IPS-20b (cell line): ENCODE measurements around the gene PIK3R2.
"Not testable (repeated sequence)": the region's sequence is repeated elsewhere in the genome, so short reads cannot be mapped to it uniquely, and the experiment has no call there.

Source experiments
- H3K27ac ChIP-seq: one replicate; pipeline ENCODE4 v1.5.1; 2013; ENCODE audit warnings: low read length
- H3K27me3 ChIP-seq: 2 replicates; pipeline ENCODE4 v1.6.1; 2013; ENCODE audit warnings: mild to moderate bottlenecking, low read length, inconsistent platforms; ENCODE audit not compliant: insufficient read depth
- H3K36me3 ChIP-seq: 2 replicates; pipeline ENCODE4 v1.6.1; 2013; ENCODE audit warnings: low read depth, mild to moderate bottlenecking, inconsistent platforms, low read length, moderate library complexity; ENCODE audit not compliant: insufficient read depth
- H3K4me1 ChIP-seq: 2 replicates; pipeline ENCODE4 v1.6.1; 2013; ENCODE audit warnings: mild to moderate bottlenecking, control low read depth, inconsistent platforms, low read length, moderate library complexity; ENCODE audit not compliant: insufficient read depth
- H3K4me3 ChIP-seq: 2 replicates; pipeline ENCODE4 v1.5.1; 2013; ENCODE audit warnings: mild to moderate bottlenecking, low read length, inconsistent platforms
- H3K9ac ChIP-seq: 2 replicates; pipeline ENCODE4 v1.6.1; 2013; ENCODE audit warnings: low read depth, mild to moderate bottlenecking, inconsistent platforms, low read length, moderate library complexity
- H3K9me3 ChIP-seq: 2 replicates; pipeline ENCODE4 v1.6.1; 2013; ENCODE audit warnings: mild to moderate bottlenecking, low read depth, low read length, inconsistent platforms; ENCODE audit not compliant: insufficient read depth

PIK3R2 gene

DNA sequence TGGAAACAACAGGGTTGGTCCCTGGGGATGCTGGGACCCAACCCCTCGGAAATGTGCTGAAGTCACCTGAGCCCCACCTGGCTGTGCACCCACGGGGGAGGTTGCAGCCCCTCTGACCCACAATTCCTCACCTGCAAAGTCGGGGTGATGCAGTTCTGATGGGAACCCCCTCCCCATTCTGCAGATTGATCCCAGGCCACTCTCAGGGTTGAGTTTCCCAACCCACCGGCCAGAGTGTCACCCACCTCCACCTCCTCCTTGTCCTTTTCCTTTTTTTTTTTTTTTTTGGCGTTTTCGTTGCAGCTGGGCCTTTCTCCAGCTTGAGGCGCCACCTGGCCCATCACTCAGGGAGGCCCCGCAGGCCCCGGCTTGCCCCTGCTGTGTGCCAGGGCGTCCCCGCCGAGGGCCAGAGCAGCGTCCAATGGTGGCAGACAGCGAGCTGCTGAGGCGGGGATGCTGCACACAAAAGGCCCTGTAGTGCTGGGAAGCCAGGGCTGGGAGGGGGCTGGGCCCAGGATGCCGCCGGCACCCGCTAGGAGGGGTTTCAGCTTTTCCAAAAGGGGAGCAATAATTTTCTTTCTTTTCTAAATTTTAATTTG is 4.6 kb downstream of the PIK3R2 start:
- no peak overlapping the region for H3K27ac ChIP-seq
- H3K4me3 ChIP-seq: no peak overlapping the region
- no peaks in the 10 kb centered on the region for H3K27me3 ChIP-seq
- H3K9ac ChIP-seq: peak overlapping the region; percentile 37; the same call in 1 of the 2 replicates
- no peaks in the 10 kb centered on the region for H3K9me3 ChIP-seq
- peaks cover 3% of the 10 kb centered on the region; the same call in 1 of the 2 replicates for H3K4me1 ChIP-seq
- H3K36me3 ChIP-seq: peaks cover 19% of the 10 kb centered on the region

DNA sequence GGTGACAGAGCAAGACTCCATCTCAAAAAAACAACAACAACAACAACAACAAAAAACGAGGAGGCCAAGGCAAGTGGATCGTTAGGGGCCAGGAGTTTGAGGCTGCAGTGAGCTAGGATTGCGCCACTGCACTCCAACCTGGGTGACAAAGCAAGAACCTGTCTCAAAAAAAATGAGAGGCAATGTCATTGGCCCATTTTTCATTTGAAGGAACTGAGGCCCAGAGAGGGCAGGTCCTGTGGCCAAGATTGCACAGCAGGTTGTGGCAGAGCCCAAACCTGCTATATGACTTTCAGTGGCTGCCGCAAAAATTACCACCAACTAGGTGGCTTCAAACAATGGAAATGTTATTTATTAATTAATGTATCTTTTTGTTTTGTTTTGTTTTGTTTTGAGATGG is 5.5 kb downstream of the PIK3R2 start:
- peaks cover 27% of the 10 kb centered on the region for H3K36me3 ChIP-seq
- H3K4me3 ChIP-seq: no peak overlapping the region
- H3K9me3 ChIP-seq: no peaks in the 10 kb centered on the region
- H3K4me1 ChIP-seq: peaks cover 3% of the 10 kb centered on the region; the same call in 1 of the 2 replicates
- no peak overlapping the region for H3K27ac ChIP-seq
- no peaks in the 10 kb centered on the region for H3K27me3 ChIP-seq
- H3K9ac ChIP-seq: no peak overlapping the region

DNA sequence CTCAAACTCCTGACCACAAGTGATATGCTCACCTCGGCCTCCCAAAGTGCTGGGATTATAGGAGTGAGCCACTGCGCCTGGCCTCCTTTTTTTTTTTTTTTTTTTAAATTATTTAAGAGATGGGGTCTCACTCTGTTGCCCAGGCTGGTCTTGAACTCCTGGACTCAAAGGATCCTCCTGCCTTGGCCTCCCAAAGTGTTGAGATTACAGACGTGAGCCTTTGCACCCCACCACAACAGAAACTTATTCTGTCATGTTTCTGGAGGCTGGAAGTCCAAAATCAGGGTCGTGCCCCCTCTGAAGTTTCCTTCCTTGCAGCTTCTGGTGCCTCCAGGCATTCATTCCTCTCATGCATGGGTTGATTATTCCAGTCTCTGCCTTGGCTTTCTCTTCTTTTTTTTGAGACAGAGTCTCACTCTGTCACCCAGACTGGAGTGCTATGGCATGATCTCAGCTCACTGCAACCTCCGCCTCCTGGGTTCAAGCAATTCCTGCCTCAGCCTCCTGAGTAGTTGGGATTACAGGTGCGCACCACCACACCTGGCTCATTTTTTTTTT is 6.2 kb downstream of the PIK3R2 start:
- H3K36me3 ChIP-seq: peaks cover 31% of the 10 kb centered on the region
- H3K9ac ChIP-seq, H3K4me1 ChIP-seq: not testable (repeated sequence)

DNA sequence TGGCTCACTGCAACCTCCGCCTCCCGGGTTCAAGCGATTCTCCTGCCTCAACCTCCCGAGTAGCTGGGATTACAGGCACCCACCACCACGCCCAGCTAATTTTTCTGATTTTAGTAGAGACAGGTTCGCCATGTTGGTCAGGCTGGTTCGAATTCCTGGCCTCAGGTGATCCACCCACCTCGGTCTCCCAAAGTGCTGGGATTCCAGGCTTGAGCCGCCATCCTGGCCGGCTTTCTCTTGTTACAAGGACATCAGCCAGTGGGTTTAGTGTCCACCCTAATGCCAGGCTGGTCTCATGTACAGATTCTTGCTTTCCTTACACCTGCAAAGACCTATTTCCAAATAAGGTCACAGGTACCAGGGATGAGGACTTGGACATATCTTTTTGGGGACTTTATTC is 6.8 kb downstream of the PIK3R2 start:
- no peak overlapping the region for H3K27ac ChIP-seq
- no peak overlapping the region for H3K4me3 ChIP-seq
- no peak overlapping the region for H3K9ac ChIP-seq
- no peaks in the 10 kb centered on the region for H3K9me3 ChIP-seq
- peaks cover 35% of the 10 kb centered on the region for H3K36me3 ChIP-seq
- no peaks in the 10 kb centered on the region for H3K27me3 ChIP-seq
- H3K4me1 ChIP-seq: no peaks in the 10 kb centered on the region

More for the DNA sequence above, 6.2 kb downstream of the PIK3R2 start:
- not testable (repeated sequence) for H3K27me3 ChIP-seq, H3K9me3 ChIP-seq, H3K27ac ChIP-seq, H3K4me3 ChIP-seq

DNA sequence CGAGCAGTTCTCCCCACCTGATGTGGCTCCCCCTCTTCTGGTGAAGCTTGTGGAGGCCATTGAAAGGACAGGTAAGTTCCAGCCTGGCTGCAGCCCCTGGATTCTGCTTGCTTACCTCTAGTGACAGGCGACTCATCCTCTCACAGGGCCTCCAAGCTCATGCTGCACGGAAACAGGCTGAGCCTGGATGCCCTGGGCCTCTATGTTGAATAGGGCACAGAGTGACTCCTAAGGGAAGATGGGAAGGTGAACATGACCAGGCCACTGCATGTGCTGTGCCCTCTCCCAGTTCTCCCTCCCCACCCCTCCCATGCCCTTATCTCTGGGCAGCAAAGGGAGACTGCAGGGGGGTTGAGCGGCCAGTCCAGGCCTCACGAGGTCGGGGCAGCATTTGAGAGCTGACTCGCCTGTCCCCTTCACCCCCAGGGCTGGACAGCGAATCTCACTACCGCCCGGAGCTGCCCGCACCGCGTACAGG is 7.6 kb downstream of the PIK3R2 start:
- no peak overlapping the region for H3K27ac ChIP-seq
- H3K36me3 ChIP-seq: peaks cover 37% of the 10 kb centered on the region
- no peak overlapping the region for H3K9ac ChIP-seq

DNA sequence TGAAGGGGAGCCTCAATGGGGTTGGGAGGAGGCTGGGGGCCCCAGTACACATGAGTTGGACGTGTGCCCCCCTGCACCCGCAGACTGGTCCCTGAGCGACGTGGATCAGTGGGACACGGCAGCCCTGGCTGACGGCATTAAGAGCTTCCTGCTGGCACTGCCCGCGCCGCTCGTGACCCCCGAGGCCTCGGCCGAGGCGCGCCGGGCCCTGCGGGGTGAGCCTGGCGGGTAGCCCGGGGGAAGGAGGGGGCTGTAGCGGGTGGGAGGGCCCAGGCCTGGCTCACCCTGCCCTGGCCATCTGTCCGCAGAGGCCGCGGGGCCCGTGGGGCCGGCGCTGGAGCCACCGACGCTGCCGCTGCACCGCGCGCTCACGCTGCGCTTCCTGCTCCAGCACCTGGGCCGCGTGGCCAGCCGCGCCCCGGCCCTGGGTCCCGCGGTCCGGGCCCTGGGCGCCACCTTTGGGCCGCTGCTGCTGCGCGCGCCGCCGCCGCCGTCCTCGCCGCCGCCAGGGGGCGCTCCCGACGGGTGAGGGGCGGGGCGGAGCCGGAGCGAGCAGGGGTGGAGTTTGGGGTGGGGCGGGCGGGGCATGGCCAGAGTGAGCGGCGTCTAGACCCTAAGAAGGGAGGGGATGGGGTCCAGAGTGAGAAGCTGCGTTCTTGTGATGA is 8.1 kb downstream of the PIK3R2 start:
- Histone ChIP-seq H3K4me1 (no peaks in the 10 kb centered on the region), H3K27ac (no peak overlapping the region), H3K36me3 (peaks cover 41% of the 10 kb centered on the region), H3K9me3 (no peaks in the 10 kb centered on the region), H3K4me3 (peak overlapping the region; percentile 18; the same call in 1 of the 2 replicates), H3K9ac (no peak overlapping the region), H3K27me3 (no peaks in the 10 kb centered on the region)

More for the DNA sequence above, 7.6 kb downstream of the PIK3R2 start:
- H3K4me3 ChIP-seq: peak overlapping the region; percentile 18; the same call in 1 of the 2 replicates
- H3K9me3 ChIP-seq: no peaks in the 10 kb centered on the region
- no peaks in the 10 kb centered on the region for H3K4me1 ChIP-seq
- no peaks in the 10 kb centered on the region for H3K27me3 ChIP-seq

DNA sequence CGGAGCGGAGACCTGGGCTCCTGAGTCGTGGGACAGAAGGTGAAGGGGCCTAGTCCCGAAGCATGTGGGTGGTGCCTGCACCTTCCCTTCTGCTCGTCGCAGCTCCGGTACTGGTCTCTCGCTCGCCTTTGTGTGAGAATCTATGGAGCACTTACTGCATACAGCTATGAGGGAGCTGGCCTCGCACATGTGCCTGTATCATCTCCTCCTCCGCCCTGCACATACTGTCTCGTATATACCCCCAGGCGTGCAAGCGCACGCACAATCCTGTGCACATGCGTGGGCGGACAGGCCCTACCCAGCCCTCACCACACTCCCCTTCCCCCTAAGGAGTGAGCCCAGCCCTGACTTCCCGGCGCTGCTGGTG is 8.7 kb downstream of the PIK3R2 start:
- Histone ChIP-seq H3K36me3 (peaks cover 38% of the 10 kb centered on the region), H3K9ac (no peak overlapping the region), H3K27ac (no peak overlapping the region)

DNA sequence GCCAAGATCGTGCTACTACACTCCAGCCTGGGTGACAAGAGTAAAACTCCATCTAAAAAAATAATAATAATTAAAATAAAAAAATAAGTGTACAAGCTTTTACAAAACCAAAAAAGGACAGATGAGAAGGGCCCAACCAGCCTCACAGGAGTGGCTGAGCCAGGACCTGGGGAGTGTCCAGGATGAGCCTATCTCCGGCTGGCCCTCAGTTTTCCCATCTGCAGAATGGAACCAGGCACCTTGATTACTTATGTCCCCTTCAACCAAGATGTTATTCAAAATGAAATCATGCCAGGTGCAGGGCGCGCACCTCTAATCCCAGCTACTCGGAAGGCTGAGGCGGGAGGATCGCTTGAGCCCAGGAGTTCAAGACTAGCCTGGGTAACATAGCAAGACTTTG is 11.1 kb downstream of the PIK3R2 start:
- Histone ChIP-seq H3K4me3 (no peak overlapping the region), H3K9ac (no peak overlapping the region), H3K9me3 (no peaks in the 10 kb centered on the region), H3K27me3 (no peaks in the 10 kb centered on the region), H3K36me3 (peaks cover 55% of the 10 kb centered on the region), H3K4me1 (no peaks in the 10 kb centered on the region), H3K27ac (no peak overlapping the region)

More for the DNA sequence above, 8.7 kb downstream of the PIK3R2 start:
- Histone ChIP-seq H3K9me3 (no peaks in the 10 kb centered on the region), H3K4me3 (no peak overlapping the region), H3K27me3 (no peaks in the 10 kb centered on the region), H3K4me1 (no peaks in the 10 kb centered on the region)

DNA sequence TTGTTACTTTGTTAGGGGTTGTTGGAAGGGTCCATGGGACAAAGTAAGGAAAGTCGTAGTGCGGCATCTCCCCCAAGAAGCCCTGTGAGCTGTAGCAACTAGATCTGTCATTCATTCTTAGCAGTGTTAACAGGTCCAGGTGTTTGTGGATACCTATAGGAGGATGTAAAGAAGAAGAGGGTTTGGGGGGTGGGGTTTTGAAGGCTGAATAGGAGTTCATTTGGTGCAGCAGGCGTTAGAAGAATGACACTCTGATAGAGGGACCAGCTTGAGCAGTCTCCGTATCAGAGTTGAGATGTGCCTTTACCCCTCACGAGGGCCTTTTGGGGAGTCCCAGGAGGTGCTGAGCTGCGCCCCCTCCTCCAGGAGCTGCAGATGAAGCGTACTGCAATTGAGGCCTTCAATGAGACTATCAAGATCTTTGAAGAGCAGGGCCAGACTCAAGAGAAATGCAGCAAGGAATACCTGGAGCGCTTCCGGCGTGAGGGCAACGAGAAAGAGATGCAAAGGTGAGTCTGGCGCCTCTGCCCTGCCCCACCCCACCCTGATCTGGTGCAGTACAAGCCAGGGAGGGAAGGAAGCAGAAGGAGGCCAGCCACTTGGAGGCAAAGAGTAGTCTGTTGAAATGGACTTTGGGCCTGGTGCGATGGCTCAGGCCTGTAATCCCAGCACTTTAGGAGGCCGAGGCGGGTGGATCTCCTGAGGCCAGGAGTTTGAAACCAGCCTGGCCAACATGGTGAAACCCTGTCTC is 13.0 kb downstream of the PIK3R2 start:
- Histone ChIP-seq H3K27me3 (no peaks in the 10 kb centered on the region), H3K9ac (no peak overlapping the region), H3K36me3 (peaks cover 61% of the 10 kb centered on the region)

DNA sequence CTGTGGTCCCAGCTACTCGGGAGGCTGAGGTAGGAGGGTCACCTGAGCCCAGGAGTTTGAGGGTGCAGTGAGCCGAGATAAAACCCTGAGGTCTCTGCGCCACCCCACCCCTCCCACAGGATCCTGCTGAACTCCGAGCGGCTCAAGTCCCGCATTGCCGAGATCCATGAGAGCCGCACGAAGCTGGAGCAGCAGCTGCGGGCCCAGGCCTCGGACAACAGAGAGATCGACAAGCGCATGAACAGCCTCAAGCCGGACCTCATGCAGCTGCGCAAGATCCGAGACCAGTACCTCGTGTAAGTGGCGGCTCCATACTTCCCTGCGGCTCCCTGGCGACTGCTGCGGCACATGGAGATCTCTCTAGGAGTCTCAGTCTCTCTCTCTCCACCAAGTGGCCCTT is 14.0 kb downstream of the PIK3R2 start:
- Histone ChIP-seq H3K27ac (no peak overlapping the region), H3K36me3 (peaks cover 56% of the 10 kb centered on the region), H3K27me3 (no peaks in the 10 kb centered on the region)

More for the DNA sequence above, 13.0 kb downstream of the PIK3R2 start:
- Histone ChIP-seq H3K27ac (no peak overlapping the region), H3K4me3 (no peak overlapping the region), H3K4me1 (no peaks in the 10 kb centered on the region), H3K9me3 (no peaks in the 10 kb centered on the region)

DNA sequence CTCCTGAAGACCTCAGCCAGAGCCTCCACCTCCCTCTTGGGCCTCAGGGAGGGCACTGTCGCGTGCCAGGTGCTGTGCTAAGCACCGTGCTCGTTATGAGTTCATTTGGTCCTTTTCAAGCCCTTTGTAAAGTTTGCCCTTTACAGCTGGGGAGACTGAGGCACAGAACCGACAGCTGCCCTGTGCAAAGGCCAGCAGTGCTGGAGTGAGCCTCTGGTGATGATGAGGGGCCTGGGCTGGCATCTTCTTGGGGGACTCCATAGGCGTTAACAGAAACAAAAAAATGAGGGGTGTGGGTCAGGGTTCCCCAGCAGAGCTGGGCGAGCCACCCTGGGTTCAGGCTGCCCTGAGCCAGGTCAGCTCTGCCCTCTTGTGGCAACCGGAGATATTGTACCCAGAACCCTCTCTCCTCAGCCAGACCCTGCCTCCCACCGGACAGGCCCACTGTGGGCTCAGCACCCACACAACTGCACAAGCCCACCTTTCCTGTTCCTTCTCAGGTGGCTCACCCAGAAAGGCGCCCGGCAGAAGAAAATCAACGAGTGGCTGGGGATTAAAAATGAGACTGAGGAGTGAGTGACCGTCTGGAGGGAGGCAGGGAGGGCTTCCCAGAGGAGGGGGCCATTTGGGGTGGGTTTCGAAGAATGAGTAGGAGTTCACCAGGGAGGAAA is 15.1 kb downstream of the PIK3R2 start:
- H3K4me1 ChIP-seq: no peaks in the 10 kb centered on the region; the same call in 1 of the 2 replicates
- H3K27ac ChIP-seq: no peak overlapping the region
- H3K9ac ChIP-seq: no peak overlapping the region
- H3K27me3 ChIP-seq: no peaks in the 10 kb centered on the region
- H3K36me3 ChIP-seq: peaks cover 48% of the 10 kb centered on the region
- H3K9me3 ChIP-seq: no peaks in the 10 kb centered on the region
- H3K4me3 ChIP-seq: no peak overlapping the region

More for the DNA sequence above, 14.0 kb downstream of the PIK3R2 start:
- H3K4me3 ChIP-seq: no peak overlapping the region
- H3K4me1 ChIP-seq: no peaks in the 10 kb centered on the region
- no peak overlapping the region for H3K9ac ChIP-seq
- H3K9me3 ChIP-seq: no peaks in the 10 kb centered on the region
